ENCODE results near the gene ANO6. TPM values are rescaled to one million over a fixed set of nuclear protein-coding genes. Genes with fewer than 3 reads are reported as not detected.

The ANO6 gene
- total RNA-seq, 1 donor from 2014 or later = 35.0 TPM

DNA sequence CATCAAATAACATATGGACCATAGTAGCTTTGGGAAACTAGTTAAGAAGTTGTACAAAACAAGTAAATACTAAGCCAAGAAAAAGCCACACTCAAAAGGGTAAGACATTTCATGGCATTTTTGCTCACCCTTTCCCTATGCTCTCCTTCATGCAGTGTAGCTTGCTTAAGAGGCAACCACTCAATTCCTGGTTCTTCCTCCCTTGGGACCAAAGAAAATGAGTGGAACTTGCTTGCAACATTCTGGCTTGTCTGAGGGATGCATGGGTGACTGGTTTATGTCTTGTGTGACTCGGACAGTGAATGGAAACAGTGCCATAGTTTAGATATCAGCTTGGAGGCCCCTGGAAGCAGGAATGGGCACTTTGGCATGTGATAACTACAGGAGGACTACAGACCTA is 261.6 kb downstream of the ANO6 start:
- H3K27me3 Mint-ChIP-seq = no peaks in the 10 kb centered on the region
- no peak for DNase-seq (ENCODE audit: extremely low spot score, unreplicated experiment)

DNA sequence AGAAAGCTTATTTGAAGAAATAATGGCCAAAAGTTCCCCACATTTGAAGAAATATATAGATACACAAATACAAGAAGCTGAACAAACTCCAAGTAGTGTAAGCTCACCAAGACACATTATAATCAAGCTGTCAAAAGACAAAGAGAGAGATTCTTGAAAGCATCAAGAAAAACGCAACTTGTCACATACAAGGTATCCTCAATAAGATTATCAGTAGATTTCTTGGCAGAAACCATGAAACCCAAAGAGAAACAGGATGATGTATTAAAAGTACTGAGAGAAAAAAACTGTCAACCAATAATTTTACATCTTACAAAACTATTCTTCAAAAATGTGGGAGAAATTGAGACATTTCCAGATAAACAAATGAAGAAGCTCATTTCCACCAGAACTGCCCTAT is 263.0 kb downstream of the ANO6 start:
- Mint-ChIP-seq H3K4me1 (ENCODE audit: unreplicated experiment) (no peaks in the 10 kb centered on the region), H3K27ac (no peak overlapping the region), H3K36me3 (no peaks in the 10 kb centered on the region), H3K9me3 (no peaks in the 10 kb centered on the region), H3K4me3 (no peak overlapping the region), H3K27me3 (no peaks in the 10 kb centered on the region)
- TF ChIP-seq, protein P1, sequence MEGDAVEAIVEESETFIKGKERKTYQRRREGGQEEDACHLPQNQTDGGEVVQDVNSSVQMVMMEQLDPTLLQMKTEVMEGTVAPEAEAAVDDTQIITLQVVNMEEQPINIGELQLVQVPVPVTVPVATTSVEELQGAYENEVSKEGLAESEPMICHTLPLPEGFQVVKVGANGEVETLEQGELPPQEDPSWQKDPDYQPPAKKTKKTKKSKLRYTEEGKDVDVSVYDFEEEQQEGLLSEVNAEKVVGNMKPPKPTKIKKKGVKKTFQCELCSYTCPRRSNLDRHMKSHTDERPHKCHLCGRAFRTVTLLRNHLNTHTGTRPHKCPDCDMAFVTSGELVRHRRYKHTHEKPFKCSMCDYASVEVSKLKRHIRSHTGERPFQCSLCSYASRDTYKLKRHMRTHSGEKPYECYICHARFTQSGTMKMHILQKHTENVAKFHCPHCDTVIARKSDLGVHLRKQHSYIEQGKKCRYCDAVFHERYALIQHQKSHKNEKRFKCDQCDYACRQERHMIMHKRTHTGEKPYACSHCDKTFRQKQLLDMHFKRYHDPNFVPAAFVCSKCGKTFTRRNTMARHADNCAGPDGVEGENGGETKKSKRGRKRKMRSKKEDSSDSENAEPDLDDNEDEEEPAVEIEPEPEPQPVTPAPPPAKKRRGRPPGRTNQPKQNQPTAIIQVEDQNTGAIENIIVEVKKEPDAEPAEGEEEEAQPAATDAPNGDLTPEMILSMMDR (conservative IDR thresholded peaks at IDR 0.05) = no peak
- DNase-seq (ENCODE audit: extremely low spot score, unreplicated experiment) = no peak

More for the DNA sequence above, 261.6 kb downstream of the ANO6 start:
- Mint-ChIP-seq H3K9me3 (peaks cover 4% of the 10 kb centered on the region), H3K27ac (no peak overlapping the region), H3K4me3 (no peak overlapping the region), H3K4me1 (ENCODE audit: unreplicated experiment) (no peaks in the 10 kb centered on the region), H3K36me3 (no peaks in the 10 kb centered on the region)
- TF ChIP-seq, protein P1 (conservative IDR thresholded peaks at IDR 0.05) = no peak

DNA sequence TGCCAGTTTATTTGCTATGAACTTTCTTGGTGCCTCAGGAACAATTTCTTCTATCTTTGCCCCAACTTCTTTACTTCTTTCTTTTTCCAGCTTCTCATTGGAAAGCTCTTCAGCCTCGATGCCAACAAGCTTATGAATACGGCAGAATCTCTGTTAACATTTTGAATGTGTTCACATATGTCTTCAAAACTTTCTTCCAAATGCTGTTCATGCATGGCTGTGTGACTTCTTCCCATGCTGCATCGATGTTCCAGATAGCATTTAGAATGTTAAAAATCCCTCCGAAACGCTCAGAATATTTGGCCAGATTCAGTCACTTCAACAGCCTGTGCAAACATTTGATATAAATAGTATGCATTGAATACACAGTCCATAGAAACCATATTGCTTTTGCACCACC is 265.9 kb downstream of the ANO6 start:
- no peak overlapping the region for H3K4me3 Mint-ChIP-seq
- H3K9me3 Mint-ChIP-seq = no peaks in the 10 kb centered on the region
- H3K27ac Mint-ChIP-seq = no peak overlapping the region
- no peaks in the 10 kb centered on the region for H3K4me1 Mint-ChIP-seq (ENCODE audit: unreplicated experiment)
- no peaks in the 10 kb centered on the region for H3K27me3 Mint-ChIP-seq
- TF ChIP-seq, protein P1 (conservative IDR thresholded peaks at IDR 0.05) = no peak
- H3K36me3 Mint-ChIP-seq = no peaks in the 10 kb centered on the region
- no peak for DNase-seq (ENCODE audit: extremely low spot score, unreplicated experiment)

DNA sequence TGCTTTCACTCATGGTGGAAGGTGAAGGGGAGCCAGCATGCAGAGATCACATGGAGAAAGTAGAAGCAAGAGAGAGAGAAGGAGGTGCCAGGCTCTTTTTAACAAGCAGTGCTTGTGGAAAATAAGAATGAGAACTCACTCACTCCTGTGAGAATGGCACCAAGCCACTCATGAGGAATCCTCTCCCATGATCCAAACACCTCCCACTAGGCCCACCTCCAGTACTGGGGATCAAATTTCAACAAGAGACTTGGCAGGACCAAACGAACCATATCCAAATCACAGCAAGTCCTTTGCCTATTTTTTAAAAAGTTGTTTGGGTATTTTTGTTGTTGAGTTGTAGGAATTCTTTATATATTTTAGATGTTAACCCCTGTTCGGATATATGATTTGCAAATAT is 267.7 kb downstream of the ANO6 start:
- DNase-seq (ENCODE audit: extremely low spot score, unreplicated experiment) = no peak
- no peak overlapping the region for H3K4me3 Mint-ChIP-seq
- no peaks in the 10 kb centered on the region for H3K4me1 Mint-ChIP-seq (ENCODE audit: unreplicated experiment)
- TF ChIP-seq, protein P1 (conservative IDR thresholded peaks at IDR 0.05) = no peak
- no peaks in the 10 kb centered on the region for H3K36me3 Mint-ChIP-seq
- no peaks in the 10 kb centered on the region for H3K27me3 Mint-ChIP-seq
- no peaks in the 10 kb centered on the region for H3K9me3 Mint-ChIP-seq
- no peak overlapping the region for H3K27ac Mint-ChIP-seq

Other genes with a start within 250 kb of the ANO6 start
- 0.10 TPM in 1 of 2 replicates, not detected in the other for gene DBX2, start 165.0 kb upstream of the ANO6 start, total RNA-seq (ENCODE audit: low replicate concordance)